CD4-positive, alpha-beta T cell (primary cell): ENCODE data around the gene MYD88. TPM values are rescaled to one million over a fixed set of nuclear protein-coding genes. Genes with fewer than 3 reads are reported as not detected.
A peak's percentile ranks its signal among the peaks of the same experiment; 100 is the strongest.

Source experiments
- ATAC-seq: fragments of 200-7000 bp; cut with Tn5 transposase; one replicate; pipeline ENCODE4 v1.10.0; 2022; ENCODE audit warnings: mild to moderate bottlenecking; ENCODE audit not compliant: poor library complexity
- CTCF ChIA-PET: fragments of 350-600 bp; sonication (Branson Sonifier 250); formaldehyde crosslinking; loops from one replicate; lab custom pipeline; 2021; ENCODE audit warnings: antibody characterized with exemption, inconsistent platforms; lab: Charles Lee
- POLR2A ChIA-PET: fragments of 350-600 bp; sonication (Branson Sonifier 250); formaldehyde crosslinking; loops from one replicate; lab custom pipeline; 2021; ENCODE audit warnings: antibody characterized with exemption, inconsistent platforms; lab: Charles Lee
- DNase-seq, 14 experiments: peaks; one replicate each; pipeline ENCODE4 v3.0.0-alpha.2; 2013 to 2020; ENCODE audit warnings: mixed read lengths in 2 of 14
- H3K27ac ChIP-seq, 2 donors: one replicate each; pipeline versions ENCODE4 v1.5.1 to v1.7.0; 2013; ENCODE audit warnings: low read length in 2 of 2, low read depth in 1 of 2, mild to moderate bottlenecking in 1 of 2
- H3K27me3 ChIP-seq, 2 experiments: 1 replicate in 1 of 2; 2 replicates in 1 of 2; pipeline versions ENCODE4 v1.6.1 to v1.7.0; 2013; ENCODE audit warnings: low read length in 2 of 2, control low read depth in 1 of 2, mild to moderate bottlenecking in 1 of 2, moderate library complexity in 1 of 2; ENCODE audit not compliant: insufficient read depth in 2 of 2, control insufficient read depth in 1 of 2
- H3K36me3 ChIP-seq: one replicate; pipeline ENCODE4 v1.6.1; 2013; ENCODE audit warnings: low read length, control low read depth; ENCODE audit not compliant: insufficient read depth
- H3K4me1 ChIP-seq: one replicate; pipeline ENCODE4 v1.6.1; 2013; ENCODE audit warnings: low read length, control low read depth; ENCODE audit not compliant: insufficient read depth
- H3K4me3 ChIP-seq: one replicate; pipeline ENCODE4 v1.5.1; 2013; ENCODE audit warnings: mild to moderate bottlenecking, low read length, moderate library complexity
- H3K9me3 ChIP-seq, 2 experiments: 1 replicate in 1 of 2; 2 replicates in 1 of 2; pipeline versions ENCODE4 v1.6.1 to v1.7.0; 2013; ENCODE audit warnings: low read length in 2 of 2, mild to moderate bottlenecking in 2 of 2, control low read depth in 1 of 2, moderate library complexity in 1 of 2; ENCODE audit not compliant: control insufficient read depth in 1 of 2, insufficient read depth in 1 of 2
- H3K27ac Mint-ChIP-seq: one replicate; pipeline ENCODE4 v1.8.0; 2020; ENCODE audit warnings: mixed read lengths
- H3K27me3 Mint-ChIP-seq: one replicate; pipeline ENCODE4 v1.8.0; 2021; ENCODE audit warnings: mixed read lengths
- H3K36me3 Mint-ChIP-seq: one replicate; pipeline ENCODE4 v1.8.0; 2021; ENCODE audit warnings: low read depth, mixed read lengths
- H3K4me1 Mint-ChIP-seq: one replicate; pipeline ENCODE4 v1.8.0; 2021; ENCODE audit warnings: low read depth, mixed read lengths
- H3K4me3 Mint-ChIP-seq: one replicate; pipeline ENCODE4 v1.8.0; 2020; ENCODE audit warnings: mild to moderate bottlenecking, mixed read lengths
- H3K9me3 Mint-ChIP-seq: one replicate; pipeline ENCODE4 v1.8.0; 2020; ENCODE audit warnings: mixed read lengths
- intact Hi-C, 2 experiments: fragments of 100-400 bp; cut with DNase I in 1 of 2; cut with micrococcal nuclease in 1 of 2; formaldehyde crosslinking; loops; one replicate each; pipeline versions ENCODE4 v1.15.1 to v1.9.0; 2023 to 2025; cut with DNase I, micrococcal nuclease
- total RNA-seq, 174 experiments: library from RNA in 2 of 174; stranded (reverse) in 2 of 174; gene quantifications; one replicate each; pipeline ENCODE4 v1.2.3 and lab custom pipeline; 2021 to 2026
- TF ChIP-seq, protein P1 (sequence below): fragments of 200-600 bp; IDR thresholded peaks from one replicate; pipeline ENCODE4 v1.8.0; 2022; ENCODE audit warnings: antibody characterized with exemption, mild to moderate bottlenecking

MYD88 gene
- total RNA-seq, 2 experiments from 2014 or later: 26.9 to 27.2 TPM

DNA sequence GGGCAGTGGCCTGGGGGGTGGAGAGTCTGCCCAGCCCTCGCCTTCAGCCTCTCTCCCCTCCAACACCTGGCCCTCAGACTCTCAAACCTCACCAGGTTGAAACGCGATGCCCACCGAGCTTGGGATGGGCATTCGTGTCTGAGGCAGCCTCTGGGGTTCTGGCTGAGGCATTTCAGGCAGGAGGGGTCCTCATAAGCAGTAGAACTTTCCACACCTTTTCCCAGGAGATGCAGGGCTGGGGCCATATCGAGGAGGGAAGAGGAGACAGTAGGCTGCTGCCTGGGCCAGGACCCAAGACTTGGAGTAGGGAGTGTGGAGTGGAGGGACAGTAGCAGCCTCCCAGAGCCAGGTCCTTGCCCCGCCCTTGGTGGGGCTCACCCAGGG lies 26.1 kb upstream of the MYD88 start:
- H3K27ac Mint-ChIP-seq: no peak overlapping the region
- Histone ChIP-seq H3K27me3 (no peaks in the 10 kb centered on the region), H3K27ac (no peak overlapping the region), H3K4me3 (no peak overlapping the region), H3K9me3 (no peaks in the 10 kb centered on the region), H3K4me1 (no peaks in the 10 kb centered on the region), H3K36me3 (no peaks in the 10 kb centered on the region)
- TF ChIP-seq, protein P1, sequence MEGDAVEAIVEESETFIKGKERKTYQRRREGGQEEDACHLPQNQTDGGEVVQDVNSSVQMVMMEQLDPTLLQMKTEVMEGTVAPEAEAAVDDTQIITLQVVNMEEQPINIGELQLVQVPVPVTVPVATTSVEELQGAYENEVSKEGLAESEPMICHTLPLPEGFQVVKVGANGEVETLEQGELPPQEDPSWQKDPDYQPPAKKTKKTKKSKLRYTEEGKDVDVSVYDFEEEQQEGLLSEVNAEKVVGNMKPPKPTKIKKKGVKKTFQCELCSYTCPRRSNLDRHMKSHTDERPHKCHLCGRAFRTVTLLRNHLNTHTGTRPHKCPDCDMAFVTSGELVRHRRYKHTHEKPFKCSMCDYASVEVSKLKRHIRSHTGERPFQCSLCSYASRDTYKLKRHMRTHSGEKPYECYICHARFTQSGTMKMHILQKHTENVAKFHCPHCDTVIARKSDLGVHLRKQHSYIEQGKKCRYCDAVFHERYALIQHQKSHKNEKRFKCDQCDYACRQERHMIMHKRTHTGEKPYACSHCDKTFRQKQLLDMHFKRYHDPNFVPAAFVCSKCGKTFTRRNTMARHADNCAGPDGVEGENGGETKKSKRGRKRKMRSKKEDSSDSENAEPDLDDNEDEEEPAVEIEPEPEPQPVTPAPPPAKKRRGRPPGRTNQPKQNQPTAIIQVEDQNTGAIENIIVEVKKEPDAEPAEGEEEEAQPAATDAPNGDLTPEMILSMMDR: no peak
- DNase-seq (peak in 1 of 14 experiments; percentile 27), ATAC-seq (no peak)
- H3K36me3 Mint-ChIP-seq: no peaks in the 10 kb centered on the region
- ChIA-PET CTCF (no interaction called here), POLR2A (no interaction called here)
- H3K4me1 Mint-ChIP-seq: no peaks in the 10 kb centered on the region
- no peaks in the 10 kb centered on the region for H3K9me3 Mint-ChIP-seq
- no peaks in the 10 kb centered on the region for H3K27me3 Mint-ChIP-seq
- intact Hi-C loops: loop anchor here in 1 of 2 experiments (10.0 kb wide), 1 partner anchor 542 kb away; no protein-coding TSS in a partner anchor
- H3K4me3 Mint-ChIP-seq: no peak overlapping the region

DNA sequence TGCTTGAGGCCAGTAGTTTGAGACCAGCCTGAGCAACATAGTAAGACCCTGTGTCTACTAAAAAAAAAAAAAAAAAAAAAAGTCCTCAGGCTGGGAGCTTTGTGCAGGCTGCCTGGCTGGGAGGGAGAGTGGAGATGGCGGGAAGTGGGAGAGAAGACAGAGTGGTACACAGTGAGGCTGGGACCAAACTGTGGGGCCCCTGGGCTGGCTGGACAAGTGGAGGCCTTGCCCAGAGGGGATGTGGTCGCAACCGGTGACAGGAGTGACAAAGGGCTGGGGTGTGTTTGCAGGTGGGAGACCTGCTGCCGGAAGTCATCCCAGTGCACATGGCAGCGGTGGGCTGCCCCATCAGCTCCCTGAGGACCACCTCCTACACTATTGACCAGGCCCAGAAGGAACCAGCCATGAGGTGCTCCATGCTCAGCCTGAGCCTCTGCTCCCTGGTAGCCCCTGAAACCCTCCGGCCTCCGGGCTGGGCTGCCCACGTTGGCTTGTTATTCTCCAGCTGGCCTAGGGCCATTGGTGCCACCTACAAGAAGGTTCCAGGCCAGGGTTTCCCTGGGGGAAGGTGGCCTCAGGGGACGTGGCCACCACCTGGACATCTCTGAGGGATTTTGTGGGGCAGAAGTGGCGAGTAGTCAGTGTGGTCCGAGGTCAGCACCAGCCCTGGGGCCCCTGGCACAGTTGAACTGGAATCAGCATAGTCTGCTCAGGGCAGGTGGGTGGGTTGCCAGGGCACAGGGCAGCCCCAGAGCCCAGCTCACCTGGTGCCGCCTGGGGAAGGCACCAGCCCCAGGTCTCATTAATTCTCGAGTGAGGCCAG lies 24.2 kb upstream of the MYD88 start:
- H3K4me1 Mint-ChIP-seq: peaks cover 11% of the 10 kb centered on the region
- ATAC-seq (no peak), DNase-seq (peak in 1 of 14 experiments; percentile 19)
- Histone ChIP-seq H3K9me3 (no peaks in the 10 kb centered on the region), H3K4me1 (peaks cover 6% of the 10 kb centered on the region), H3K27me3 (no peaks in the 10 kb centered on the region), H3K36me3 (no peaks in the 10 kb centered on the region), H3K27ac (no peak overlapping the region), H3K4me3 (no peak overlapping the region)
- peaks cover 4% of the 10 kb centered on the region for H3K36me3 Mint-ChIP-seq
- ChIA-PET POLR2A (no interaction called here), CTCF (no interaction called here)
- no peaks in the 10 kb centered on the region for H3K9me3 Mint-ChIP-seq
- H3K4me3 Mint-ChIP-seq: no peak overlapping the region
- TF ChIP-seq, protein P1: no peak
- no peak overlapping the region for H3K27ac Mint-ChIP-seq
- H3K27me3 Mint-ChIP-seq: no peaks in the 10 kb centered on the region
- intact Hi-C loops: loop anchor here in 1 of 2 experiments (10.0 kb wide), 1 partner anchor 541 kb away; no protein-coding TSS in a partner anchor

DNA sequence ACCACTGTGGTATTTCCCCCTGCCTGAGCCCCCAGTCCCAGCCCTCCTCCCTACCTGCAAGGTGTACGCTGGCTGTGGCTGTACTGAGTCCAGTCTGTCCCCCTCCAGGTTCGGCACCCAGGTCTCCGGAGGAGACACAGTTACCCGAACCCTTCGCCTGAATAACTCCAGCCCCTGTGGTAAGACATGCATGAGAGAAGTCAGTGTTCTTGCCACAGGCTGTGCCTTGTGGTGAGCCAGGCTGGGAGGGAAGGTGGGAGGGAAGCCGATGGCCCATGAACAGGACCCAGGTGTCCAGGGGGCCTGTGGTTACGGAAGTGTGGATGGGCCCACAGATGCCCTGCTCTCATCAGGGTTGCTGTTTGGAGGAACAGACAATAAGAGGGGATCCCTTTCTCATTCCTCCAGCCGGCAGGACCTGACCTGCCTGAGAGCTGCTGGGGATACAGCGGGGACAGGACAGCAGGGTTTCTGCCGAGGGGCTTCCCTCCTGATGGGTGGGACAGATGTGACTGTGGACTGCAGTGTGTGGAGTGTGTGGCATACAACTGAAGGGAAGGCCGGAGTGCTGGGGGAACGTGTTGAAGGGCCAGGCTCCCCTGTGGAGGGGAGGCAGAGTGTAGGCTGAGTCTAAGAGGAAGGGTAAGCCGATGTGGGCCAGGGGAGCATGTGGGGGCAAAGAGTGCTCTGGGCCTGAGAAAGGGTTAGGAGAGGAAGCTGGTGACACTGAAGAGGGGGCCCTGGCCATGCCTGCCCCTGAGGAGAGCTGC lies 23.4 kb upstream of the MYD88 start:
- Mint-ChIP-seq H3K27ac (no peak overlapping the region), H3K4me1 (peaks cover 11% of the 10 kb centered on the region), H3K27me3 (no peaks in the 10 kb centered on the region), H3K9me3 (no peaks in the 10 kb centered on the region), H3K4me3 (no peak overlapping the region), H3K36me3 (peaks cover 7% of the 10 kb centered on the region)
- no peaks in the 10 kb centered on the region for H3K27me3 ChIP-seq
- peaks cover 6% of the 10 kb centered on the region for H3K4me1 ChIP-seq
- TF ChIP-seq, protein P1: no peak
- H3K27ac ChIP-seq: no peak overlapping the region
- POLR2A ChIA-PET: no interaction called here
- DNase-seq: peak in 1 of 14 experiments; percentile 31
- intact Hi-C loops: loop anchor here (5.0 to 10.0 kb wide), 4 partner anchors 138 to 540 kb away; partner anchors contain the start of gene XYLB (in 1 of the 2)
- H3K9me3 ChIP-seq: no peaks in the 10 kb centered on the region
- no peak for ATAC-seq
- CTCF ChIA-PET: interaction anchor here (0.6 kb wide), 1 partner anchor 42 kb away, joined by 3 read pairs; no protein-coding TSS in a partner anchor
- H3K36me3 ChIP-seq: peaks cover under 1% of the 10 kb centered on the region
- no peak overlapping the region for H3K4me3 ChIP-seq
